ENCODE data around the gene DIAPH3. TPM values are rescaled to one million over a fixed set of nuclear protein-coding genes. Genes with fewer than 3 reads are reported as not detected.

DIAPH3 gene
- total RNA-seq, 4 donors from 2014 or later = 0.31 to 2.0 (median 1.1) TPM

GRCh38 chr13:59696271-59696670 is 467.5 kb downstream of the DIAPH3 start:
- TF ChIP-seq CTCF (IDR thresholded peaks at IDR 0.05) = no peak
- DNase-seq (ENCODE audit: low spot score) (no peak), ATAC-seq (ENCODE audit: low FRiP score) (no peak)

- DNase-seq (ENCODE audit: low spot score) (no peak), ATAC-seq (ENCODE audit: low FRiP score) (no peak)
- TF ChIP-seq CTCF (IDR thresholded peaks at IDR 0.05) = no peak
Observed at GRCh38 chr13:59691501-59692066, 472.1 kb downstream of the DIAPH3 start.

GRCh38 chr13:59690857-59691500 is 472.7 kb downstream of the DIAPH3 start:
- ATAC-seq (ENCODE audit: low FRiP score) = no peak
- no peak for TF ChIP-seq CTCF (IDR thresholded peaks at IDR 0.05)
- no peak for DNase-seq (ENCODE audit: low spot score)

GRCh38 chr13:59689057-59689456 is 474.7 kb downstream of the DIAPH3 start:
- no peak for TF ChIP-seq CTCF (IDR thresholded peaks at IDR 0.05)
- DNase-seq (ENCODE audit: low spot score) = no peak
- no peak for ATAC-seq (ENCODE audit: low FRiP score)

GRCh38 chr13:59686798-59687394 is 476.8 kb downstream of the DIAPH3 start:
- TF ChIP-seq CTCF (IDR thresholded peaks at IDR 0.05) = no peak
- DNase-seq (ENCODE audit: low spot score) = no peak
- no peak for ATAC-seq (ENCODE audit: low FRiP score)

- DNase-seq (ENCODE audit: low spot score) (no peak), ATAC-seq (ENCODE audit: low FRiP score) (no peak)
- TF ChIP-seq CTCF (IDR thresholded peaks at IDR 0.05) = no peak
Observed at GRCh38 chr13:59684105-59684504, 479.6 kb downstream of the DIAPH3 start.

Measured in omental fat pad (tissue), 4 donors.